Cardiac muscle cell (in vitro differentiated cells and primary cell): ENCODE data around the gene SFXN5. TPM values are rescaled to one million over a fixed set of nuclear protein-coding genes. Genes with fewer than 3 reads are reported as not detected.

Experiments used
- DNase-seq, 2 donors: peaks; one replicate each; pipeline versions ENCODE4 v3.0.0 to v3.0.0-alpha.2; 2010 to 2017; ENCODE audit warnings: low read depth in 1 of 2, low spot score in 1 of 2
- H3K27ac ChIP-seq: fragments of 200-600 bp; sonication (generic); 2 replicates; pipeline ENCODE4 v1.5.1; 2016
- H3K27me3 ChIP-seq: fragments of 200-600 bp; sonication (generic); 2 replicates; pipeline ENCODE4 v1.6.0; 2016; ENCODE audit warnings: control low read depth
- H3K36me3 ChIP-seq: fragments of 200-600 bp; sonication (generic); 2 replicates; pipeline ENCODE4 v1.5.1; 2016; ENCODE audit warnings: control low read depth
- H3K4me1 ChIP-seq: fragments of 200-600 bp; sonication (generic); 2 replicates; pipeline ENCODE4 v1.8.1; 2017; ENCODE audit warnings: low read depth, mild to moderate bottlenecking, mixed run types
- H3K4me3 ChIP-seq: fragments of 200-600 bp; sonication (generic); 2 replicates; pipeline ENCODE4 v1.5.1; 2016; ENCODE audit warnings: mild to moderate bottlenecking
- H3K9me3 ChIP-seq: fragments of 200-600 bp; sonication (generic); 2 replicates; pipeline ENCODE4 v1.5.1; 2017; ENCODE audit warnings: low read depth, mild to moderate bottlenecking, control low read depth
- CTCF ChIP-seq: IDR thresholded peaks from 2 replicates; pipeline ENCODE4 v1.5.1; 2012; ENCODE audit warnings: low read depth, mild to moderate bottlenecking, low read length
- polyA plus RNA-seq: library from polyadenylated mRNA; unstranded; fragments of >200 nt; fragmentation: Nextera tagmentation; extraction: Ambion mirVana; gene quantifications from 2 replicates; pipeline ENCODE4 v1.2.1, GENCODE V29; 2016
- total RNA-seq: library from RNA; depleted of rRNA; stranded (reverse); fragments of >200 nt; gene quantifications from 2 replicates; pipeline ENCODE4 v1.2.3, GENCODE V29; 2016

Gene SFXN5
- total and polyA plus RNA-seq, 2 experiments from 2014 or later, result 11.4 to 13.5 TPM

- Histone ChIP-seq H3K9me3 (no peaks in the 10 kb centered on the region), H3K4me1 (no peaks in the 10 kb centered on the region), H3K27ac (no peak overlapping the region), H3K36me3 (no peaks in the 10 kb centered on the region), H3K27me3 (peaks cover 100% of the 10 kb centered on the region), H3K4me3 (no peak overlapping the region)
- TF ChIP-seq CTCF, result no peak
- DNase-seq, result peak in 1 of 2 donors; percentile 22
Observed at GRCh38 chr2:72932045-72932740, 139.3 kb downstream of the SFXN5 start.

GRCh38 chr2:72931280-72931910 is 140.1 kb downstream of the SFXN5 start:
- no peak for TF ChIP-seq CTCF
- Histone ChIP-seq H3K9me3 (no peaks in the 10 kb centered on the region), H3K36me3 (no peaks in the 10 kb centered on the region), H3K27ac (no peak overlapping the region), H3K4me1 (no peaks in the 10 kb centered on the region), H3K27me3 (peaks cover 100% of the 10 kb centered on the region), H3K4me3 (no peak overlapping the region)
- no peak for DNase-seq

GRCh38 chr2:72929010-72929409 is 142.5 kb downstream of the SFXN5 start:
- Histone ChIP-seq H3K4me1 (no peaks in the 10 kb centered on the region), H3K36me3 (no peaks in the 10 kb centered on the region), H3K4me3 (no peak overlapping the region), H3K27ac (no peak overlapping the region), H3K27me3 (peaks cover 100% of the 10 kb centered on the region), H3K9me3 (no peaks in the 10 kb centered on the region)
- TF ChIP-seq CTCF, result no peak
- no peak for DNase-seq

- Histone ChIP-seq H3K4me1 (no peaks in the 10 kb centered on the region), H3K27ac (no peak overlapping the region), H3K4me3 (no peak overlapping the region), H3K27me3 (peaks cover 100% of the 10 kb centered on the region), H3K36me3 (no peaks in the 10 kb centered on the region), H3K9me3 (no peaks in the 10 kb centered on the region)
- TF ChIP-seq CTCF, result no peak
- DNase-seq, result no peak
Observed at GRCh38 chr2:72927619-72928550, 143.6 kb downstream of the SFXN5 start.

GRCh38 chr2:72926811-72927465 is 144.6 kb downstream of the SFXN5 start:
- no peaks in the 10 kb centered on the region for H3K4me1 ChIP-seq
- no peaks in the 10 kb centered on the region for H3K36me3 ChIP-seq
- no peak for TF ChIP-seq CTCF
- H3K27me3 ChIP-seq, result peaks cover 100% of the 10 kb centered on the region
- H3K9me3 ChIP-seq, result no peaks in the 10 kb centered on the region
- no peak overlapping the region for H3K27ac ChIP-seq
- no peak overlapping the region for H3K4me3 ChIP-seq
- DNase-seq, result no peak
